GM12878 (cell line): Measurements from ENCODE around the gene DHPS. TPM values are rescaled to one million over a fixed set of nuclear protein-coding genes. Genes with fewer than 3 reads are reported as not detected.

Experiments used
- ATAC-seq: fragments of 200-7000 bp; cut with Tn5 transposase; 3 replicates; pipeline ENCODE4 v1.9.1; 2020; ENCODE audit warnings: mild to moderate bottlenecking, moderate library complexity
- BruUV-seq: library from RNA; stranded (reverse); fragments of 400-500 nt; replicated peaks from 2 replicates; lab custom pipeline; 2021; lab: Mats Ljungman, UMichigan
- CTCF ChIA-PET: fragments of 300-600 bp; sonication (Branson Sonifier 250); formaldehyde crosslinking; extraction: SDS; loops from one replicate; lab custom pipeline; 2021; ENCODE audit warnings: inconsistent platforms; lab: Yijun Ruan, JAX
- POLR2A ChIA-PET: fragments of 350-600 bp; formaldehyde crosslinking; extraction: SDS; loops from one replicate; lab custom pipeline; 2021; ENCODE audit warnings: inconsistent platforms; lab: Charles Lee
- RAD21 ChIA-PET: fragments of 300-600 bp; sonication (Branson Sonifier 250); formaldehyde crosslinking; loops from one replicate; lab custom pipeline; 2023; ENCODE audit warnings: antibody characterized with exemption; ENCODE audit not compliant: unreplicated experiment; lab: Charles Lee
- SMC1A ChIA-PET: fragments of 300-600 bp; sonication (Branson Sonifier 250); formaldehyde crosslinking; loops from one replicate; lab custom pipeline; 2023; ENCODE audit not compliant: unreplicated experiment, uncharacterized antibody; lab: Charles Lee
- DNase-seq: peaks from one replicate; pipeline ENCODE4 v3.0.0-alpha.2; 2011; ENCODE audit warnings: low read depth, low spot score
- FAIRE-seq: peaks from 3 replicates; lab custom pipeline; 2011; peaks lifted over from hg19 to GRCh38; lab: Jason Lieb, UNC
- H2AFZ ChIP-seq: 2 replicates; pipeline ENCODE4 v1.6.0; 2011; ENCODE audit warnings: low read depth, low read length, control low read depth; ENCODE audit not compliant: control insufficient read depth
- H3K27ac ChIP-seq: 2 replicates; pipeline ENCODE4 v1.5.1; 2011; ENCODE audit warnings: control low read depth; ENCODE audit not compliant: control insufficient read depth, insufficient read depth
- H3K27me3 ChIP-seq, 2 experiments: replicated peaks in 1 of 2; 2 replicates each; pipeline versions ENCODE4 v1.6.0 to v1.6.1; 2011; ENCODE audit warnings: low read length in 1 of 2; ENCODE audit not compliant: control insufficient read depth in 2 of 2, insufficient read depth in 2 of 2
- H3K36me3 ChIP-seq, 2 experiments: 2 replicates each; pipeline ENCODE4 v1.5.1; 2011; ENCODE audit warnings: low read length in 1 of 2; ENCODE audit not compliant: control insufficient read depth in 2 of 2, insufficient read depth in 2 of 2
- H3K4me1 ChIP-seq: 2 replicates; pipeline ENCODE4 v1.6.1; 2011; ENCODE audit warnings: mild to moderate bottlenecking, low read length, moderate library complexity, mixed read lengths; ENCODE audit not compliant: control insufficient read depth, insufficient read depth
- H3K4me2 ChIP-seq: 2 replicates; pipeline ENCODE4 v1.6.0; 2011; ENCODE audit warnings: control low read depth; ENCODE audit not compliant: control insufficient read depth, insufficient read depth
- H3K4me3 ChIP-seq: fragments of 200-600 bp; sonication (generic); 2 replicates; pipeline ENCODE4 v1.5.1; 2016
- H3K79me2 ChIP-seq: 2 replicates; pipeline ENCODE4 v1.6.0; 2011; ENCODE audit warnings: low read length; ENCODE audit not compliant: control insufficient read depth, insufficient read depth
- H3K9ac ChIP-seq: 2 replicates; pipeline ENCODE4 v1.8.0; 2011; ENCODE audit warnings: low read length, control low read depth, mixed read lengths; ENCODE audit not compliant: control insufficient read depth, insufficient read depth
- H3K9me3 ChIP-seq: replicated peaks from 3 replicates; pipeline ENCODE4 v1.5.1; 2011; ENCODE audit warnings: mild to moderate bottlenecking, low read length; ENCODE audit not compliant: control insufficient read depth, insufficient read depth
- H4K20me1 ChIP-seq: 2 replicates; pipeline ENCODE4 v1.6.0; 2011; ENCODE audit not compliant: control insufficient read depth, insufficient read depth
- KAT2A ChIP-seq: conservative IDR thresholded peaks from 2 replicates; pipeline ENCODE4 v1.6.1; 2011; ENCODE audit warnings: low read depth, low read length; ENCODE audit not compliant: control insufficient read depth
- NFXL1 ChIP-seq: fragments of 450-650 bp; IDR thresholded peaks from 2 replicates; pipeline ENCODE4 v1.6.1; 2017; ENCODE audit warnings: antibody characterized with exemption, mild to moderate bottlenecking, borderline replicate concordance
- POLR2A ChIP-seq: IDR thresholded peaks from 2 replicates; pipeline ENCODE4 v1.6.1; 2011; ENCODE audit warnings: low read depth, mild to moderate bottlenecking, low read length
- SIX5 ChIP-seq: IDR thresholded peaks from 2 replicates; pipeline ENCODE4 v1.6.1; 2011; ENCODE audit warnings: mild to moderate bottlenecking, low read depth, low read length, moderate library complexity; ENCODE audit not compliant: severe bottlenecking
- SMARCA5 ChIP-seq: fragments of 450-650 bp; IDR thresholded peaks from 2 replicates; pipeline ENCODE4 v1.6.1; 2017; ENCODE audit warnings: mild to moderate bottlenecking
- SUZ12 ChIP-seq: fragments of 200-600 bp; sonication (generic); IDR thresholded peaks from one replicate; pipeline ENCODE4 v1.6.1; 2018; ENCODE audit warnings: antibody characterized with exemption, mild to moderate bottlenecking; ENCODE audit not compliant: unreplicated experiment
- WGBS: methylation state at CpG from one replicate; pipeline ENCODE4 v1.1.6; 2016; ENCODE audit warnings: low lambda C conversion rate; ENCODE audit not compliant: insufficient replicate concordance, insufficient coverage; ENCODE audit errors: missing lambda C conversion rate; 5-methylcytosine and 5-hydroxymethylcytosine counted together
- in situ Hi-C: fragments of 300-500 bp; cut with MboI; formaldehyde crosslinking; loops from 9 replicates; pipeline ENCODE4 v1.14.3; 2018; ENCODE audit warnings: mixed read lengths
- intact Hi-C: fragments of 100-400 bp; cut with micrococcal nuclease; formaldehyde crosslinking; loops from one replicate; pipeline ENCODE4 v1.14.2; 2022; ENCODE audit not compliant: unreplicated experiment
- polyA plus RNA-seq, 11 experiments: library from polyadenylated mRNA; depleted of rRNA in 4 of 11; unstranded in 6 of 11; stranded (reverse) in 5 of 11; fragments of >200 nt; fragmentation: Nextera tagmentation in 4 of 11; fragmentation: Illumina TruSeq in 1 of 11; extraction: Ambion mirVana in 4 of 11; extraction: Trizol in 1 of 11; gene quantifications; 1 replicate in 1 of 11; 2 replicates in 10 of 11; pipeline versions ENCODE4 v1.2.1 to v1.2.3, GENCODE V29; 2011 to 2016; ENCODE audit warnings: inconsistent platforms in 2 of 11, missing spikeins in 2 of 11, low read depth in 1 of 11
- total RNA-seq, 4 experiments: library from RNA; depleted of rRNA in 3 of 4; stranded (reverse); fragments of >200 nt in 3 of 4; fragmentation: Illumina TruSeq in 1 of 4; extraction: Trizol in 1 of 4; gene quantifications; 2 replicates each; pipeline versions ENCODE4 v1.2.1 to v1.2.3, GENCODE V29; 2013 to 2021
- TF ChIP-seq, protein P1 (sequence below): IDR thresholded peaks from 2 replicates; pipeline ENCODE4 v1.6.1; 2012; ENCODE audit warnings: low read depth, low read length, improper control_type of control experiment

Gene DHPS
- total and polyA plus RNA-seq, 10 of the 15 experiments (the other 5 are each of a cell fraction or from before 2014, with no cell fraction given), result 36.4 to 104 (median 83.4) TPM

DNA sequence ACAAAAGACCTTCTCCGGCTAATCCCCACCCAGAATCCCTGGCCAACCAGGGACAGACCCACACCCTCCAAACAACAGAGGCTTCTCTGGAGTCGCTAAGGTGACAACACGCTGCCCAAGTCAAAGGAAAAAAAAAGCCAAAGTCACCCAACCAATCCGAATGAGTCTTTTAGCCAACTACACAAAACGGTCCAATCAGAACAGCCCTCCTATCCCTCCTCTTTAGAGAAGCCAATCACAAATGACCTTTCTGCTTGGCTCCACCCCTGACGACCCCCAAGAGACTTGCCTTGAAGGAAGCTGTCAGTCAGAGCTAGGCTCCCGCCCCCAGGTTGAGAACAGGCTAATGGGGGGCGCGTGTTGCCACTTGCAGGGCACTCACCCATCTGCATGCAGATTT, 21.4 kb upstream of the DHPS start (continued):
- no peak for TF ChIP-seq SIX5
- TF ChIP-seq, protein P1, sequence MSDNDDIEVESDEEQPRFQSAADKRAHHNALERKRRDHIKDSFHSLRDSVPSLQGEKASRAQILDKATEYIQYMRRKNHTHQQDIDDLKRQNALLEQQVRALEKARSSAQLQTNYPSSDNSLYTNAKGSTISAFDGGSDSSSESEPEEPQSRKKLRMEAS, result no peak
- no peak for TF ChIP-seq SUZ12
- TF ChIP-seq KAT2A, result no peak

DNA sequence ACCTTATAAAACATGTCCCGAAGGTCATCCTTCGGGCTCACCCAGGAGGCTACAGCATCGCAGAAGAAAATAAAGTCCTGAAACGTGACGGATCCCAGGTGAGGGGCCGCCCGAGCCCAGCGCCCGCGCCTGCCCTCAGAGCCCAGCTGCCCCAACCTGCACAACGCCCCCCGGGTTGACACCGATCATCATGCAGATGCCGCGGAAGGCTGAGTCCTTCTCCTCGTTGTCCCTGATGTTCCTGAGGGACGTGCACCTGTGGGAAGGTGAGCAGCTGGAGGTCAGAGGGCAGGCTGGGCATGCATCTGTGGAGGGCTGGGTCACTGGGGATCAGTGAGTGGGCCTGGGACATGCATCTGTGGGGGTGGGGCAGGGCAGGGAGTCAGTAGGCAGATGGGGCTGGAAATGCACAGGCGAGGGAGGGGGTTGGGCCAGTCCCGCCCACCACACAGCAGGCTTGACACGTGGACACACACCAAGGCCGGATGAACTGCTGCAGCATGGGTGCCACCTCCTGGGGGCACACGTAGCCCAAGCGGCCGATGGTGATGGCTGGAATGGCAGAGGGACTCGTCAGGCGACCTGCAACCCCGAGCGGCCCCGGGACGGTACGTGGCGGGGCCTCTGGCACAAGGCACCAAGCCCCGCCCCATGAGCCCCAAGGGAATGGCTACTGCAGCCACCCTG, 20.1 kb upstream of the DHPS start:
- DNase-seq (no peak), FAIRE-seq (no peak), ATAC-seq (no peak)
- no peak for TF ChIP-seq NFXL1
- TF ChIP-seq POLR2A, result 0 out of 2 replicates have a peak, but pooled peaks have one; percentile 12
- TF ChIP-seq SMARCA5, result no peak
- H3K9me3 ChIP-seq, result no peaks in the 10 kb centered on the region
- no peak overlapping the region for H3K27ac ChIP-seq
- ChIA-PET POLR2A (no interaction called here), SMC1A (no interaction called here), CTCF (interaction anchor here (0.5 kb wide), 1 partner anchor 59 kb away, joined by 3 read pairs; no protein-coding TSS in a partner anchor), RAD21 (no interaction called here)
- intact Hi-C loops (no loop called here), in situ Hi-C loops (no loop called here)
- H3K27me3 ChIP-seq, result no peaks in the 10 kb centered on the region
- H3K79me2 ChIP-seq, result no peaks in the 10 kb centered on the region
- H3K4me3 ChIP-seq, result no peak overlapping the region
- H3K36me3 ChIP-seq, result peaks cover 24 to 44% of the 10 kb centered on the region in 2 experiments
- H3K4me2 ChIP-seq, result no peak overlapping the region
- no peaks in the 10 kb centered on the region for H4K20me1 ChIP-seq
- 92% methylated on average over 33 of the region's 33 CpGs for WGBS
- H2AFZ ChIP-seq, result no peak overlapping the region
- no TSS peak for BruUV-seq
- no peak overlapping the region for H3K9ac ChIP-seq
- H3K4me1 ChIP-seq, result peaks cover 4% of the 10 kb centered on the region
